Adrenal gland (tissue), 12 donors: ENCODE measurements around the gene FBXW10B. TPM values are rescaled to one million over a fixed set of nuclear protein-coding genes. Genes with fewer than 3 reads are reported as not detected.
"Not testable (repeated sequence)": the region's sequence is repeated elsewhere in the genome, so short reads cannot be mapped to it uniquely, and the experiment has no call there.

Source experiments
- DNase-seq, 7 donors: peaks; one replicate each; pipeline ENCODE4 v3.0.0-alpha.2; 2019 to 2020
- H3K27ac ChIP-seq, 5 donors: fragments of 200-600 bp; sonication (generic) in 4 of 5; 1 replicate in 3 of 5; 2 replicates in 2 of 5; pipeline versions ENCODE4 v1.5.1 to v1.8.0; 2016 to 2020; ENCODE audit warnings: mild to moderate bottlenecking in 1 of 5
- H3K27me3 ChIP-seq: fragments of 200-600 bp; 2 replicates; pipeline ENCODE4 v1.8.0; 2021
- H3K36me3 ChIP-seq, 2 donors: fragments of 200-600 bp; replicated peaks in 1 of 2; 1 replicate in 1 of 2; 2 replicates in 1 of 2; pipeline versions ENCODE4 v1.5.1 to v1.8.0; 2018 to 2022
- H3K4me1 ChIP-seq, 2 donors: fragments of 200-600 bp; replicated peaks in 1 of 2; 1 replicate in 1 of 2; 2 replicates in 1 of 2; pipeline versions ENCODE4 v1.5.1 to v1.8.0; 2018 to 2021
- H3K4me3 ChIP-seq, 4 donors: fragments of 200-600 bp; sonication (generic) in 3 of 4; one replicate each; pipeline ENCODE4 v1.5.1; 2016 to 2018
- H3K9me3 ChIP-seq, 3 donors: fragments of 200-600 bp; sonication (generic) in 1 of 3; replicated peaks in 1 of 3; 1 replicate in 2 of 3; 2 replicates in 1 of 3; pipeline versions ENCODE4 v1.5.1 to v1.8.0; 2016 to 2021
- WGBS, 4 donors: extraction: QIAGEN DNeasy Blood & Tissue Kit in 2 of 4; methylation state at CpG; one replicate each; pipeline versions ENCODE4 v1.1.5 to v1.1.7; 2013 to 2017; 5-methylcytosine and 5-hydroxymethylcytosine counted together
- intact Hi-C, 2 donors: fragments of 100-400 bp; cut with DNase I; formaldehyde crosslinking; loops; one replicate each; pipeline versions ENCODE4 v1.14.1 to v1.15.0; 2022 to 2023
- polyA plus RNA-seq, 3 donors: library from polyadenylated mRNA; stranded (reverse); fragments of 200-250 nt in 2 of 3; fragments of 350-450 nt in 1 of 3; fragmentation: Illumina TruSeq in 1 of 3; extraction: RNeasy Lipid Tissue Mini Kit (QIAGEN cat#74804) in 1 of 3; gene quantifications; one replicate each; pipeline ENCODE4 v1.2.3, GENCODE V29; 2013 to 2014
- total RNA-seq, 9 donors: library from RNA; depleted of rRNA in 4 of 9; stranded (reverse); fragments of >200 nt in 4 of 9; fragments of 120-200 nt in 1 of 9; fragmentation: NEBNext Ultra II Directional in 1 of 9; extraction: Animal tissue kit (Norgen Biotek cat#: 25700) in 1 of 9; gene quantifications; one replicate each; pipeline versions ENCODE4 v1.1.0 to v1.2.4, GENCODE V29; 2013 to 2023
- donor health status: healthy with polysubstance abuse.
- donor health status: Bipolar disorder and iron deficiency.
- donor health status: DM: yes; HTN: yes; CAD: no.
- donor health status: DM: no; HTN: no; CAD: no.
- donor health status: DM: no; HTN: no; CAD: no.
- donor health status: DM: yes; HTN: yes; CAD: no.

Gene FBXW10B
- total and polyA plus RNA-seq, 12 donors, result 0.18 to 12.2 (median 2.3) TPM

- H3K9me3 ChIP-seq, H3K27ac ChIP-seq, H3K4me1 ChIP-seq, H3K4me3 ChIP-seq, intact Hi-C loops, H3K36me3 ChIP-seq, DNase-seq, H3K27me3 ChIP-seq: not testable (repeated sequence)
- WGBS, 4 donors, result 63 to 90% (median 78%) methylated on average over 2 of the region's 2 CpGs
Measured at GRCh38 chr17:15630930-15631453, 11.5 kb upstream of the FBXW10B start.

DNA sequence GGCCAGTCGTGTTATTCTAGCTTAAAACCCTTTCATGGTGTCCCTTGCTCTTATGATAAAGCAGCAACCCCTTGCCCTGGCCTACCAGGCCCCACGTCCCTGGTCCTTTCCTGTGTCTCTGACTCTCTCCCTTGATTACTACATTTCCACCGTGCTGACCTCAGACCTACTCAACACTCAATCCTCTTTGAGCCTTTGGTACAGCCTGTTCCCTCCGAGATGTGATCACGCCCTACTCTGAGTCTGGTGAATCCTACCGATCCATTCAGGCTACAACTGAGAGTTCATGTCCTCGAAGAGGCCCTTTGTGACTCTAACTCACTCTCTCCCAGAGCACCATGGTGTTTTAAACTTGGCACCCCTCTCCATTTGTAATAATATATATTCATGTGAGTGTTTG lies 10.5 kb upstream of the FBXW10B start:
- intact Hi-C loops, H3K36me3 ChIP-seq: not testable (repeated sequence)

DNA sequence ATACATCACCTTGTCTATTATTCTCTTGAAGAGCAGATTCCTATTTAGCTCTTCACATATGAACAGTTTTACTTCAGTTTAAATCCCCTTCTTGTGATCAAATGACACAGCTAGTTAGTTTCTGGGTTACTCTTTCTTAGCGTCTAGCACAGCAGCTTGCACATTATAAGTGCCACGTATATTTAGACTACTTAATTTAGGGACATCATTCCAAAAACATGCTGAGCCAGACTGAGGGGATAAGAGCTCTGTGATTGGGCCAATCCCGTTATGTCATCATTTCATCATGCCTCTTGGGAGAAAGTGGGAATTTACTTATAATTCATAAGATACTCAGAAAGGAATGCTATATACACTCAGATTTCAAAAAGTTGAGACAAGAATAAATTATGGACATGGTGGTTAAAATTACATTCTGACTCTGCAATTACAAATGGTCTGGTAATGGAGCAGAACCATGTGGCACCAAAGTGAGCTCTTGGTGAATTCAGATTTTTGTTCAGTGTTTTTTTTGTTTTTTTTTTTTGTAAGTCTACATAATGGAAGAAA lies 4.2 kb upstream of the FBXW10B start:
- H3K4me3 ChIP-seq, H3K9me3 ChIP-seq, H3K27me3 ChIP-seq, intact Hi-C loops, H3K36me3 ChIP-seq, DNase-seq, H3K4me1 ChIP-seq, H3K27ac ChIP-seq: not testable (repeated sequence)
- WGBS, 4 donors, result 82 to 88% (median 83%) methylated on average over 3 of the region's 3 CpGs

More for the DNA sequence above, 10.5 kb upstream of the FBXW10B start:
- WGBS, 4 donors, result 84 to 90% (median 89%) methylated on average over 7 of the region's 7 CpGs
- not testable (repeated sequence) for H3K27me3 ChIP-seq, H3K4me3 ChIP-seq, H3K27ac ChIP-seq, DNase-seq, H3K4me1 ChIP-seq, H3K9me3 ChIP-seq

- H3K4me1 ChIP-seq, H3K36me3 ChIP-seq, H3K9me3 ChIP-seq, H3K4me3 ChIP-seq, DNase-seq, H3K27ac ChIP-seq, intact Hi-C loops, H3K27me3 ChIP-seq: not testable (repeated sequence)
- WGBS, 4 donors, result 90 to 98% (median 96%) methylated on average over 3 of the region's 4 CpGs
Measured at GRCh38 chr17:15623255-15623654, 3.8 kb upstream of the FBXW10B start.

GRCh38 chr17:15622124-15622523 lies 2.6 kb upstream of the FBXW10B start:
- intact Hi-C loops, H3K4me1 ChIP-seq, H3K4me3 ChIP-seq, H3K36me3 ChIP-seq, H3K27ac ChIP-seq, H3K27me3 ChIP-seq, DNase-seq, H3K9me3 ChIP-seq: not testable (repeated sequence)
- WGBS, 4 donors, result 90 to 97% (median 93%) methylated on average over 3 to 6 of the region's 8 CpGs

GRCh38 chr17:15616828-15617227 lies 2.7 kb downstream of the FBXW10B start:
- 75 to 78% (median 76%) methylated on average over 4 of the region's 4 CpGs for WGBS, 4 donors
- H3K27me3 ChIP-seq, H3K27ac ChIP-seq, H3K4me3 ChIP-seq, H3K4me1 ChIP-seq, H3K36me3 ChIP-seq, DNase-seq, intact Hi-C loops, H3K9me3 ChIP-seq: not testable (repeated sequence)

DNA sequence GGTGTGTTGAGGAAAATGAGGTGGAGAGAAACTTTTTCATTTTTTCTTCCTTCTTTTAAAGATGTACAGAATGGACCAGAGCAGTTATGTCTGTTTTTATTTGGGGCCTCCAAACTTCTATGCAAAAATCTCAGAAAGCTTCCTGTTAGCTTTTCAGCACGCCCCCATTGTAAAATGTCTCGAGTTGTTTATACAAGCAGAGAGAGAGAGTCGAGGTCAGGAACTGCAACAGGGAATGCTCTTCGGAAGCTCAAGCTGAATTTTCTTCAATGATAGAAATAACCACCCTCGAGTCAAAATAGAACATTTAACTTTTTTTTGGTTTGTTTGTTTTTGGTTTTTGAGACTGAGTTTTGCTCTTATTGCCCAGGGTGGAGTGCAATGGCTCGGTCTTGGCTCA lies 3.7 kb downstream of the FBXW10B start:
- intact Hi-C loops, H3K4me3 ChIP-seq, H3K36me3 ChIP-seq, DNase-seq, H3K4me1 ChIP-seq, H3K27ac ChIP-seq, H3K27me3 ChIP-seq, H3K9me3 ChIP-seq: not testable (repeated sequence)
- WGBS, 4 donors, result 58% methylated on average over 6 of the region's 6 CpGs

DNA sequence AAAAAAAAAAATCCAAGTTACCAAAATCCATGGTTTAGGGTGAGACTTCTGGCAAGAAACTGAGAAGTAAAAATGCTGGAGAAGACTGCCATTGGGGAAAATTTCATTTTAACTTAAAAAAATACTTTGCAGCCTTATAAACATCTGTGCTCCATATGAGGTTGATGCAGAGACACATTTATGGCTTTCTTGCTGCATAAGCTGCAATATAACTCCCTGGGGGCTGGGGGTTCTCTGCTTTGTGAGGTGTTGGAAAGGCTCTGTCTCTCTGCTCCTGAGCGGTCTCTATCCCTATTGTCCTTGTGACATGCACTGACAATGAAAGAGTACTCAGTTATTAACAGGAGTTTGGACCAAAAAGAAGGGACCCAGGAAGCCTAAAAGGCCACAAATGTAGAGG lies 6.4 kb downstream of the FBXW10B start:
- H3K9me3 ChIP-seq, intact Hi-C loops: not testable (repeated sequence)

DNA sequence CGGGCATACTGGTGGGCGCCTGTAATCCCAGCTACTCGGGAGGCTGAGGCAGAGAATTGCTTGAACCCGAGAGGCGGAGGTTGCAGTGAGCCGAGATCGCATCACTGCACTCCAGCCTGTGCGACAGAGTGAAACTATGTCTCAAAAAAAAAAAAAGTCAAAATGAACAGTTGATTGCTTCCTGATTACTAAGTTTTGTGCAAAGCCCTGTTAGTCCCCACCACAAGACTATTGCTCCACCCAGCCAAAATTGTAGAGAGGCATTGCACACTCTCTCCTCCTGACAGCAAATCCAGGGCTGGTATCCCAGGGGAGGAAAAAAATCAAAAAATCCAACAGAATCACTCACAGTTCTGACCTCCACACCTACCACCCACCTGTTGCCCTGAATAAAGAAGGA lies 26.5 kb downstream of the FBXW10B start:
- H3K36me3 ChIP-seq, H3K27ac ChIP-seq, intact Hi-C loops, H3K4me3 ChIP-seq, H3K4me1 ChIP-seq, H3K27me3 ChIP-seq, H3K9me3 ChIP-seq, DNase-seq: not testable (repeated sequence)
- 80 to 91% (median 89%) methylated on average over 6 to 8 of the region's 8 CpGs for WGBS, 4 donors

More for the DNA sequence above, 6.4 kb downstream of the FBXW10B start:
- not testable (repeated sequence) for H3K4me3 ChIP-seq, H3K4me1 ChIP-seq, H3K36me3 ChIP-seq, H3K27me3 ChIP-seq, H3K27ac ChIP-seq, DNase-seq
- 97 to 100% (median 100%) methylated on average over 1 of the region's 1 CpG; no CpG with 5 or more reads in 1 of the 4 donors for WGBS, 4 donors

- H3K9me3 ChIP-seq, H3K36me3 ChIP-seq, DNase-seq, H3K27me3 ChIP-seq, H3K27ac ChIP-seq, H3K4me1 ChIP-seq, H3K4me3 ChIP-seq, intact Hi-C loops: not testable (repeated sequence)
- WGBS, 4 donors, result 65 to 74% (median 71%) methylated on average over 5 of the region's 5 CpGs
Measured at GRCh38 chr17:15591986-15592385, 27.5 kb downstream of the FBXW10B start.

- DNase-seq, H3K27me3 ChIP-seq, intact Hi-C loops, H3K27ac ChIP-seq, H3K4me1 ChIP-seq, H3K9me3 ChIP-seq, H3K4me3 ChIP-seq, H3K36me3 ChIP-seq: not testable (repeated sequence)
- 95 to 100% methylated on average over 1 of the region's 1 CpG; no CpG with 5 or more reads in 2 of the 4 donors for WGBS, 4 donors
Measured at GRCh38 chr17:15590844-15591243, 28.7 kb downstream of the FBXW10B start.
